Stimulated activated CD4-positive, alpha-beta T cell treated with anti-CD3 and anti-CD28 coated beads, Interleukin-1b, Interleukin-23, amount 100 ng/mL, for 4 hours (primary cell): ENCODE data around the gene CSPG4.
"Not testable (repeated sequence)": the region's sequence is repeated elsewhere in the genome, so short reads cannot be mapped to it uniquely, and the experiment has no call there.

ENCODE experiments used
- DNase-seq, 2 donors: peaks; one replicate each; pipeline ENCODE4 v3.0.0-alpha.2; 2020; ENCODE audit warnings: low read depth in 2 of 2

Gene CSPG4

DNA sequence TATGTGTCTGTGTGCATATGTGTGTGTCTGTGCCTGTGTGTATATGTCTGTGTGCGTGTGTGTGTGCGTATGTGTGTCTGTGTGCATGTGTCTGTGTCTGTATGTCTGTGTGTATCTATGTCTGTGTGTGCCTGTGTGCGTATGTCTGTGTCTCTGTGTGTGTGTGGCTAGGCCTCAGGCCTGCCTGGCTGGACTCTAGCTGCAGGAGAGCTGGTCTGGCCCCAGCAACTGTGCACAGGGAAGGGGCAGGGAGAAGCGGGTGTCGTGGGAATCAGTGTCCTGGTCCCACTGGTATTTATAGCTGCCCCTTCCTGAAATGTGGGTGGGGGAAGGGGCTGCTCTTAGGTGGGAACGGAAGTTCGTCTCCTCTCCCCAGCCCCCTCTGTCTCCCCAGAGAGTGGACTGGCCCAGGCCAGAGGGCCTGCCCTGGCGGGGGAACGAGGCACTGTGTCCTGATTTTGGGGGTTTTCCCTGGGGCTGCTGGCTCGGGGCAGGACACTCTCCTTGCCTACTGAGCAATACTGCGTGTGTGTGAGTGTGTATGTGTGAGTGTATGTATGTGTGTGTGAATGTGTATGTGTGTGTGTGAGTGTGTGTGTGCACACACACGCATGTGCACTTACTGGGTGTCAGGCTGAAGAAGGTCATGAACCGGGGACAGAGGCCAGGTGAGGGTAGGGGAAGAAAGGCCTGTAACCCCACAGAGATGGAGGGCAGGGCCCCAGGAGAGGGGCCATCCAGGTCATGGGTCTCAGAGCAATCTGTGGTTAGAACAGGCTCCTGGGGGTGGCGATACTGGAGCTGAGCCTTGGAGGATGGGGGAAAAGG, 6.6 kb downstream of the CSPG4 start:
- DNase-seq = no peak

DNA sequence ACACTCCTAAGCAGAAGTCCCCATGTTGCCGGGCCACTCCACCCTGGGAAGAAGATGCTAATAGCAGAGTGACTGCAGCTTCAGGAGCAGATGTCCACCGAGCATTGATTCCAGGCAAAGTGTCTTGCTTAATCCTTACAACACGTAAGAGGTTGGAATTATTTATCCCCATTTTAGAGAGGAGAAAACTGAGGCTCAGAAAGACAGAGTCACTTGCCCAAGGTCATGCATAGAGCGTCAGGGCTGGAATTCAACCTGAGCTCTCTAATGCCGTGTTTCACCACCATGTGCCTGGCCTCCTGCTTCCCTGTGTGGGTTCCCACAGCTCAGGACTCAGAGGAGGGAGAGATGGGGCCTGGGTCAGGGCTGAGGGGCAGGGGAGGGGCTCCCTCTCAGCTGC, 7.3 kb downstream of the CSPG4 start:
- not testable (repeated sequence) for DNase-seq

DNA sequence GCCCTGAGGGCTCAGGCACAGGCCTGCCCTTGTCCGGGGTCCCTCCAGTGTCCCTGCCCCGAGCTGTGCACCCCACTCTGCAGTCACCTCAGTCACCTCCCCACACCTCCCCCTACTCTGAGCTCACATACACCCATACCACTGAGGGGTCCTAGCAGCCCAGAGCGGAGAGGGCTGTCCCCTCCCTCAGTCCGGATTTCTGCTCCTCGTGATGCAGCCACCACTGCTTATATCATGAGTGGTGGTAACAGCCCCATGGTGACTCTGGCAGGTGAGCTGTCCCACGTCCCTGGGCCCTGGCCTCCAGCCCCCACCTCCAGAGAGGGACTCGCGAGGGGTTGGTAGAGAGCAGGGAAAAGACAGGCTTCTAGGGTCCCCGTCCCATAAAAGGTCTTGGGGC, 8.0 kb downstream of the CSPG4 start:
- DNase-seq = no peak

DNA sequence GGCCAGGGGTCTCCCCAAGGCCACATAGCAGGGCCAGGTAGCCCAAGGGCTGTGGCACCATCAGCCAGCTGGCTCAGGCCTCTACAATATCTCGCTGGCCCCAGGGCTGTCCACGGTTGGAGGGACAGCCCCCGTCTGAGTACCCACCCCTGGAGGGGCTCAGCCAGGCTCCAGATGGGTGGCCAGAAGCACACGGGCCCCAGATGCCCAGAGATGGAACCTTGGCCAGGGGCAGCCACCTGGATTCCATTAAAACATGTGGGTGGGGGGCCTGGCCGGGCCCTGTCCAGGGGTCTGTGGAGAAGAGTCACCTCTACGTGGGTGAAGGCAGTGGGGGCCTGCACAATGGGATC, 8.4 kb downstream of the CSPG4 start:
- DNase-seq = no peak

DNA sequence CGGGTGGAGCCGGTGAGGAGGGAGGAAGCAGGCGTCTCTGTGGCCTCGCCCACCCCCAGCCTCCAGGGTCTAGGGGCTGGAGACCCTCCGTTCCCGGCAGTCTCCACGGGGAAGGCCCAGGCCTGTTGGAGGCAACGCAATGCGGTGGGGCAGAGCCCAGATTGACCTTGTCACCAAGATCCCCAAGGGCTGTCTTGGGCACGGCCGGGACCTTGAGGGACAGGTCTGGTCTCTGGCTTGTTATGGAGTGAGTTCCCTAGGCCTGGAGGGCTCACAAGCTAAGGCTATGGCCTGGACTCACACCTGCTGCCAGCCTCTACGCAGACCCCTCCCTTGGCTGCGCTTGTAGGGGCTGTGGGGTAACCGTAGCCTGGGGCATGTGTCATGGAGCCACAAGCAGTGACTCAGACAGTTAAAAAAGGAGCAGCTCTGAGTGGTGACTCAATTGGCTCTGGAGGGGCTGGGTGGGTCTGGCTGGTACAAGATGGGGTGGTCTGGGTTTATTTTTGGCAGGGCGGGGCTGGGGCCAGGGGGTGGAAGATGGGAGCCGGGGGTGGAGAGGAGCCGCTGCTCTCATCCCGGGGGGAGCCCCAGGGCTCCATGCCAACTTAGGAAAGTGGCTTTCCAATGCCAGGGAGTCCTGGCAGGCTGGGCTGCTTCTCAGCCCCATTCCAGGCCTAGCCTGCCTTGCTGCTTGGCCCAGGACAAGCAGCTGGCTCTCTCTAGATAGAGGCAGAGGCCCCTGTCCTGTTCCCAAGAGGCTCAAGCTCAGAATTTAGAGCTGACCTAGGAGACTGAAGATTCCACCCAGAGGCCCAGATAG, 9.0 kb downstream of the CSPG4 start:
- not testable (repeated sequence) for DNase-seq

DNA sequence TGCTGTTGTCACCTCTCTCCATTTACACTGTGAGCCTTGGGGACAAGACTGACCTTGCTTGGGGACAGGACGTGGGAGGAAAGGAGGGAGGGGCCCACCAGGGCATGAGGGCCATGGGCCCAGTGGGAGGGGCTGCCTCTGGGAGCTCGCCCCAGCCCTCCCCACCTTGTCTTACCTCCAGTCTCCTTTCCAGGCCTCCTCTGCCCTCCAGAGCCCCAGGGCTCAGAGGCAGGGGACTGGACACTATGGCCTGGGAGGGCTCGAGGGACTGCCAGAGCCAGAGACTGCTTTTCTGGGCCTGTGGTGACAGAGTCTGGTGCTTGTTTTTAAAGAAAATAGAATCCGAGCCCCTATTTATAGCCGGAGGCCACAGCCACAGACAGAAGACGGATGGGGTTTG, 10.2 kb downstream of the CSPG4 start:
- DNase-seq = no peak

DNA sequence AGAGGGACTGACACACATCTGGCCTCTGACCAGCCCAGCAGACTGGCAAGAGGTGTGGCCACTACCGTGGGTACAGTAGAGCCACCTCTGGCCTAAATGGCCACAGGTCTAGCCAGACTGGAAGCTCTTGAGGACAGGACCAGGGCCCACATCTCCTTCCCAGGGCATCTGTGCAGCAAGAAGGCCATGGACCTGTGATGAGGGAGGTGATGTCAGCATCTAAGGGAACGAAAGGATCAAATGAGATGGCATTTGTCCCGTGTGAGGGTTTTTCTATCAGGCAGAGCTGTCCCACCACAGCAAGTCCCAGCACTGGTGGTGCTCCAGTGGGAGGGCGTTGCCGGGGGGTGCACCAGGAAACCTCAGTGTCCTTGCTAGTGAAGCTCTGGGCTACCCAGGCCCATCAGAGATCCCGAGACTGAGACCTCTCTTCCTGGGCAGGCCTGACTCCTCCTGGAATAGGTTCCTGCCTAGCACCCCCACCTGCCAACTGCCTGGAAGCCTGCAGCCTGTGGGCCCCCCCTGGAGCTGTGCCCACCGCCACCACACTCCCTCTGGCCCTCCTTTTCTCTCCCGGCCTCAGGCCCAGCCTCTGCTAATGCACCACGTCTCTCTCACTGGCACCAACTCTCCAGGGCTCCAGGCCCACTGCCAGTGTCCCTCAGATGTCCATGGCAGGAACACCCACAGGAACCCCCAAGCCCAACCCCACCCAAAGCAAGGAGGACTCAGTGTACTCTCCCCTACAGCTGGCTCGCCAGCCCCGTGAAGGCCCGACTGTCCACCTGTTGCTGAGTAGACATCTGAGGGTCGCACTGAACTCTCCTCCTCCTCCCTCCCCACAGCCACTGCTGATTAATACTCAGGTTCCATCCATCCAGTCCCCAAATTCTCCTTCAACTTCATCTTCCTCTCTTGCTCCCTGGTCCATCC, 11.3 kb downstream of the CSPG4 start:
- not testable (repeated sequence) for DNase-seq

DNA sequence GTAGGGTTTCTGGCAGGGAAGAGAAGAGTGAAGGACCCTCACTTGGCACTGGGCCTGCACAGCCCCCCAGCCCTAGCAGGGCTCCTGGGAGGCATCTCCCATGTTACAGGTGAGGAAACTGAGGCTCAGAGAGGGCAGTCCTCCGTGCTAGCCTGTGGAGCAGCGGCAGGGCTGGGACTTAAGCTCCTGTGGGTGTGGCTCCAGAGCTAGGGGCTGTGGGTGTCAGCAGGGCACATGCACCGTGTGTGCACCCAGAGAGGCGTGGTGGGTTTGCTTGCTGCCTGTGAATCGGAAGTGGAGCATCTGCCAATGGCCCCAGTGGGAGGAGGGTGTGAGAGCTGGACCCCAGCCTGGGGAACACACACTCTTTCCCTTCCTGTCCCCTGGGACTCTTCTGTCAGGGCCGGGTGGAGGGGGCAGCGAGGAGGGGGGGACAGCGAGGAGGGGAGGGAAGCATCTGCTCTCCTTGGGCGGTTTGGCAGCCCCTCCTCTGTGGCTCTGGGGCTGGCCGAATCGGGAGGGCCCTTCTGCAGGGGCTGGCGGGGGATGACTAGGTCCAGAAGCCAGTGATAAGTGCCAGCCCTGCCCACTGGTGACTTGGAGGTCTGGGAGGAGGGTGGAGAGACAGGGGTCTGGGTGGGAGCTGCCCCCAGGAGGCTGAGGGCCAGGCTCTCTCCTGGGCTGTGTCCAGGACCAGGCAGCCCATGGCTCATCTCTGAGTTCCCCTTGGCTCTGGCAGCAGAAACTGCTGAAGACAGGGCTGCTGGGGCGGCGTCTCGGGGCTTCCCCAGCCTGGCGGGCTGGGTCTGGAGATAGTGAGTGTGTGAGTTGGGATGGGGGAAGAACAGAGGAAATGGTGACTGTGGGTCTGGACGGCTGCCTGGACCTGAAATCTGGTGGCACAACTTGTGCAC, 12.4 kb downstream of the CSPG4 start:
- not testable (repeated sequence) for DNase-seq

DNA sequence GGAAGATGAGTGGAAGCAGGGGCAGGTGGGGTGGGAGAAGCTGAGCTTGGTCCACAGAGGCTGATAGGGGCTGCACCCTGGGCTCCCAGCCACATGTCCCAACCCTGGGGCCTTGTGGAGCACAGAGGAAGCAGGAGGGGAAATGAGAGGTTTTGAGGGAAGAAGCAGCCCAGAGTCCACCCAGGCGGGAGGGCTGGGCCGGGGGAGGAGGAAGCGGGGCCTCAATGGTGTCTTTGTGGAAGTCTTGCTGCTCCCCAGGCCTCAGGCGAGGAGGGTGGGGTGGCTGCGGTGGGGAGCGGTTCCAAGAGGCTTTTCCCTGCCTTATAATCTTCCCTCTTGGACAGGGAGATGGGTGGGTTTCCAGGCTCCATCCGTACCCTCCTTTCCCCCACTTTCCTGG, 13.1 kb downstream of the CSPG4 start:
- DNase-seq = not testable (repeated sequence)

DNA sequence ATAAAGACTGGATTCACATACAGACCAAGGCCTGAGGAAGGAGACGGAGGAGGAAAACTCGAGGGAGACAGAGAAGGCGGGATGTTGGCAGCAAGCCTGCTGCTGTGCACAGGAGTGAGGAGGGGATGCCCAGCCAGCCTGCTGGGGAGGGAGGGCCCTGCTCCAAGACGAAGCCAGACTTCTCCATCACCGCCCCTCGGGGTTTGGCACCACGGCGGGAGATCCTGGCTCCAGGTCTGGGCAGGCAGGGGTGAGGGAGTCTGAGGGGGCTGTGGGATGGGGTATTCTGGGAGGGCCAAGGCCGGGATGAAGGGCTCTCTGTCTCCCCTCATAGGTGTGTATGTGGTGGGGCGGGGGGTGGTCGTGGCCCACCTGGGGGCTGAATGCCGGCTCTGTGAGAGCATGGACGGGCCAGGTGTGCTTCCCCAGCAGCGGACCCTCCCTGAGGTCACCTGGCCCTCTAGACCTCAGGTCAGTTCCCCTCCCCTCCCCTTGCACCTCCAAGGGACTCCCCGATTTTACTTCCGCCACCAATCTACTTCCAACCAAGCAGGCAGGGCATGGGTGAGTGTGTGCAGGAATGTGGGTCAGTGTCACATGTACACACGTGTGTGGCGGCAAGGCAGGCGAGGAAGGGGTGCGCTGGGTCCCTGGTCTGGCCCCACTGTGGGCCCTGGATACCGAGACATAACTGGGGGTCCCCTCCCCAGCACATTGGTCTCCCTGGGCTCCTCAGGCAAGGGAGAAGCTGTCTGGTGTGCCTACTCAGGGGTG, 14.5 kb downstream of the CSPG4 start:
- DNase-seq = not testable (repeated sequence)

DNA sequence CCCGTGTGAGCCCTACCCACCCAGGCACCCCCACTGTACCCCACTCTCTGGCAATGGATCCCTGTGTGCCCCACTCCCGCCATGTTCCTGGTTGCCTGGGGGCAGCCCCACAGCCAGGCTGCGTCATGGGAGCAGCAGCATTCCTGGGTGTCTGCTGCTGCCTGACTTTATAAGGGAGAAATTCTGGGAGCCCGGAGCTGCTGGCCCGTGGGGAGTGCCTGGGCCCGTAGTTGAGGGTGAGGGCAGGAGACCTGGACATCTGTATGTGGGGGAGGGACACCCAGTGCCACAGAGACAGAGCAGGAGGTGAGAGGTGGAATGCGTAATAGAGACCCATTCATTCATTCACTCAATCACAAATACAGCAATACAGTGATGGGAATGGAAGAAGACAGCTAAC, 15.1 kb downstream of the CSPG4 start:
- no peak for DNase-seq

DNA sequence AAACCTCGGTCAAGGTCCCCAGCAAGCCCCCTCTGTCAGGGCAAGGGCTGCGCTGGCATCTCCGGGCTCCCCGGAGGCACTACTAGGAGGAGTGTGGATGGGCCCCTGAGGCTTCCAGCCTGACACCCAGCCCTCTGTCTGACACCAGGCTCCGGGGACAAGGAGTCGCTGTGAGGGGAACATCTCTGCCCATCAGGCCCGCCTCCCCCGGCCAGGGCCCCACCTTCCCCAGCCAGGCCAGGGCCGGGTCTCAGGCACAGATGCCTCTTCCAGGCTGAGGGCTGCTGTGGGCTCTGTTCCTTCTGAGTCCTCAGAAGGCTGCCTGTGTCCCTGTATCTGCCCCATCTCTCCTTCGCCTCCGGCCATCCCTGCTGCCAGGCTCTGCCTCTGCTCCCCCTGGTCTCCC, 15.8 kb downstream of the CSPG4 start:
- no peak for DNase-seq

DNA sequence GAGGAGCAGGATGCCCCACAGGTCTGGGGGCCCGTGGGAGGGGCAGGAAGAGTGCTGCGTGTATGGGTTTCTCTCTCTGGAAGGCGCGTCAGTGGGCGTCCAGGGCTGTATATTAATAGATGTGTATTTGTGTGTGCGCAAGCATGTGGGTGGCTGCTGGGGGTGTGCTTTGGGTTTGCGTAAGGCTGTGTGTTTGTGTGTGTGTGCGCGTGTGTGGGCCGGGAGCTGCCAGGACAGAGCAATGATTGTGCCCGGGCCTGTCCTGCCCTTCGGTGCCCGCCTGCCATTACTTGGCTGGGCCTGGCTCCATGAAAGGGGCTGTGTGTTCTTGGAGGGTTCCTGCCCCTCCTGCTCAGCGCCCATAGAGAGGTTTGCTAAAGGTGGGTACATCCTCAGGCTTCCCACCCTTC, 16.3 kb downstream of the CSPG4 start:
- no peak for DNase-seq

DNA sequence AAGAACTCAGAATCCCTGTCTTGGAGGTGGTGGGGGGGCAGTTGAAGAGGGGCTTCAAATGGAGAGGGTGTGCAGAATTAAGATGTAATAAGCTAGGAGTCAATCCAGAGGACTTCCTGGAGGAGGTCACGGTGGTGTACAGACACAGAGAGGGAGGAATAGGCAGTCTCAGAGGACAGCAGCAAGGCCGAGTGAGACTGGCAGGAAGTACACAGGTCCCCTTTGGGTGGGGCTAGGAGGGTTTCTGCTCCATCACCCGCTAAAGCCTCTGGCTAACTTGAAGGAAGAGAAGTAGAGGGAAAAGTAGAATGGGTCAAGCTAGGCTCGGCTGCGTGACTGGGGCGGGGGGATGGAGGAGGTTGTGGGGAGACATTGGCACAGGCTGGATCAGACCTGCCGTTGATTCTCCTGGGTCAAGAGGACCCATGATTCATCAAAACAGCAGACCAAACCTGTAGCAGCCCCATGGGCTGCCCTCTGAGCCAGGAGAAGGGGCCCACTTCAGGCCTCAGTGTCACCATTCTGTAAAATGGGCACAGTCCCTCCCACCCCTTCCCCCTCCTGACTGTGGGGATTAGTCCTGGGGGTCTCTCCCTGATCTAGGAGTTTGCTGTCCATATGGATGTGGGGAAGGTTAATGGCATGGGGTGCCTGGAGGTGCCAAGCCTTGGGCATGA, 16.9 kb downstream of the CSPG4 start:
- DNase-seq = no peak

DNA sequence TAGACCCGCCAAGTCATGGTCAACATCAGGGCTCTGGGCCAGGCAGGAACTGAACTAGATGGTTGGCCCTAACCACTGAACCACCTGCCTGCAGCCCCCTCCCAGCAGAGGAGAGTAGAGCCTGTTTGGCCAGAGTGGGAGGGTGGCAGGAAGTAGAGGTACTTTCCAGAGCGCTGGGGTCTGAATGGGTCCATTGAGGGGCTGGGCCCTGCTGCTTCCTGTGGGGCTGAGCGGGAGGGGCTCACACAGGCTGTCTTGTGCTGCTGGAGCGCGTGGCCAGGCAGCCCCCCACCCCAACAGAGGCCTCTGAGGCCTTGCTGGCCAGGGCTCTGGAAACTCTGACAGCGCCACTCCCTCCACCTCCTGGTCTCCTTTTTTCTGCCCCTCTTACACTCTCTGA, 17.4 kb downstream of the CSPG4 start:
- no peak for DNase-seq

DNA sequence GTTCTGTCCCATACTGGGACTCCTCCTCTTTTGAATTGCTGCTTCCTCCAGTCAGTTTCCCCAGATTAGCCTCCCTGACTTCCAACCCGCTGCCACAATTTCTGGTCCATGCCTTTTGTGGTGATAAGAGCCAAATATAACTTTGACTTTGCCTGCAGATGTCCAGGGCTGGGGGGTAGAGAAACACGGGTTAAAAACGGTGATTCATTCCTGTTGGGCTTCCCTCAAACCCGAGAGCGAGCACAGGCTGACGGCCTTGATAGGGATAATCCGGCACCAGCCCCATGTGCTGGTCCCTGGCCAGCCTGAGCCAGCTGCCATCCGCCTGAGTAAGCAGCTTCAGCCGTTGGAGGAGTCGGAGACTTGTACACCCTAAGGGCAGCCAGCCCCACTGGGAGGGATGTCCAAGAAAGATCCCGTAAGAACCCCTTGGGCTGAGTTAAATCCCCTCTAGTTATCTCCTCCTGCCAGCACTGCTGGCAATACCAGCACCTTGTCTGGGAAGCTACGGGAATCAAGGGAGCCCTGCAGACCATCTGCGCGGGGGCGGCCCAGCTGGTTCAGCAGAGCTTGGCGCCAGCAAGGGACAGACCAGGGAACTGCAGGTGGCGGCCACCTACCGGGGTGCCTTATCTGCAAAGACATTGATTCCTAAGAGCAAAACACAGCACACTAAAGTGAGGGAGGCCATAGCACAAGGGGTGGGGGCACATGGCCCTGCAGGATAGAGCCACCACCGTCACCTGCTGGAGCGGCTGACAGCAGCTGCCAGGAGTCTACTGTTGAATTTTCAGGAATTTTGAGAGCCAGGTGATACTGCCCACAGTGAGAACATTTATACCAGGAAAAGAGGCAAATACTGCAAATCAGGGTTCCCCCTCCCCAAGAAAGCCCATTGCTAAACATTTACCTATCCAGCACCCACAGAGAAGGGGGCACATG, 18.1 kb downstream of the CSPG4 start:
- DNase-seq = no peak

DNA sequence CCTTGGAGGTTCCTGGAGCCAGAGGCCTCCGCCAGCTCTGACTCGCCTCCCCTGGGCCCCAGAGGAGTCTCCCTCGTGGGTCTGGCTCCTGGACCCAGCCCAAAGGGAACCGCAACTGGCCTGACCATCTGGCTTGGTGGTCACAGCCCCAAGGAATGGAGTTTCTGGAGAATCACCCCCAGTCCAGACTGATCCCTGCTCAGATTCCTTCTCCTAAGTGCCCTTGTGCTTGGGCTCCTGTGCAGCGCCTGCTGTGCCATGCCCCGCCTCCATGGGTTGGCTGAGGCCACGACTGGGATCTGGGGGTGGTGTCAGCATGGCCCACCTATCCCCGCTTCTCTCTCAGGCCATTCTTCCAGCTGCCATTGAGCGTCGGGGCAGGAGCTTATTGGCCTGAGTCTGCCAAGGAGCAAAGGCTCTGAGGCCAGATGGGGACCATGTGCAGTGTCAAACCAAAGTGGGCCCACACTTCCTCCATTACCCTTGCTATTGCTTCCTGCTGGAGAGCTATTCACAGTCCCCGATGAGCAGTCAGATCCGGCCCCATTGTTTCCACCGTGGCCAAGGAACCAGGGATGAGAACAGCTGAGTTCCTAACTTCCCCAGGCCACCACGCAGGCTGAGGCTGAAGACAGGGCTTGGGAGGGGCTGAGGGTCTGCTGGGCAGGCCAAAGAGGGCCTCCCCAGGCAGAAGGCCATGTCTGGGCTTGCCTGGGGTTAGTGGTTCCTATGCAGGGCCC, 19.0 kb downstream of the CSPG4 start:
- no peak for DNase-seq

DNA sequence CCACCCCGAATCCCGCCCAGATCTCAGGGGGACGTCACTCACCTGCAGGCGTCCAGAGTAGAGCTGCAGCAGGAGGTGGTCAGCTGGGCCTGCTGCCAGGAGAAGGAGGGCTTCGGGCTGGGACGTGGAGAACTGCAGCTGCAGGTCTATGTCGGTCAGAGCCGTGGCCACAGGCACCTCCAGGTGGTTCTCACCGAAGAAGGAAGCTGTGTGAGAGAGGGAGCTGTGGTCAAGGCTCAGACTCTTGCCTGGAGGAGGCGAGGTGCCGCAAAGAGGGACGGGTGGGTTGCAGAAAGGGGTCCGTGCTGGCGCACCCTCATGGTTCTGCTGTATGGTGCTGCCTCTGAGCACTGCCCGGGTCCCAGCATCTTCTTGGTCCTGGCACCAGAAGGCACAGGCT, 19.6 kb downstream of the CSPG4 start:
- not testable (repeated sequence) for DNase-seq
